Astrocyte of the cerebellum (primary cell): ENCODE measurements around the gene ADGRD2.

Experiments used
- DNase-seq: peaks from one replicate; pipeline ENCODE4 v3.0.0-alpha.2; 2011; ENCODE audit warnings: low read depth
- H3K4me3 ChIP-seq: 2 replicates; pipeline ENCODE4 v1.5.1; 2011; ENCODE audit warnings: mild to moderate bottlenecking, low read depth, low read length, moderate library complexity
- CTCF ChIP-seq: IDR thresholded peaks from 2 replicates; pipeline ENCODE4 v1.5.1; 2012; ENCODE audit warnings: low read length, low read depth, moderate library complexity, mild to moderate bottlenecking; ENCODE audit errors: missing control alignments
- in situ Hi-C: cut with HindIII; loops from 2 replicates; pipeline ENCODE4 v1.10.0; 2017; ENCODE audit warnings: low sequenced_read_pairs

ADGRD2 gene

GRCh38 chr9:124414612-124415011 lies 35.6 kb upstream of the ADGRD2 start:
- H3K4me3 ChIP-seq, result peak overlapping the region; percentile 98
- in situ Hi-C loops, result loop anchor here (5.0 kb wide), 1 partner anchor 123 kb away; no protein-coding TSS in a partner anchor
- DNase-seq, result no peak
- TF ChIP-seq CTCF, result no peak

GRCh38 chr9:124415102-124415851 lies 35.0 kb upstream of the ADGRD2 start, which contains the start of gene PSMB7:
Gene PSMB7 (minus strand): TSS chr9:124415442. CDS start chr9:124415425, 17 bp downstream.
- TF ChIP-seq CTCF, result peak; percentile 78
- DNase-seq, result peak; percentile 93
- in situ Hi-C loops, result loop anchor here (5.0 kb wide), 1 partner anchor 122 kb away; no protein-coding TSS in a partner anchor
- H3K4me3 ChIP-seq, result peak within 1 kb of the TSS; percentile 98

- no peak for TF ChIP-seq CTCF
- no peak for DNase-seq
- in situ Hi-C loops, result loop anchor here (5.0 kb wide), 1 partner anchor 121 kb away; no protein-coding TSS in a partner anchor
- H3K4me3 ChIP-seq, result peak overlapping the region; percentile 98
These were observed 34.3 kb upstream of the ADGRD2 start for GRCh38 chr9:124415852-124416484.

GRCh38 chr9:124419832-124420489 lies 30.3 kb upstream of the ADGRD2 start:
- in situ Hi-C loops, result loop anchor here (5.0 kb wide), 1 partner anchor 117 kb away; no protein-coding TSS in a partner anchor
- no peak for DNase-seq
- no peak for TF ChIP-seq CTCF
- no peak overlapping the region for H3K4me3 ChIP-seq

- no peak for DNase-seq
- H3K4me3 ChIP-seq, result no peak overlapping the region
- in situ Hi-C loops, result no loop called here
- no peak for TF ChIP-seq CTCF
These were observed 29.2 kb upstream of the ADGRD2 start for GRCh38 chr9:124420991-124421543.

- no peak for TF ChIP-seq CTCF
- no peak for DNase-seq
- in situ Hi-C loops, result no loop called here
- H3K4me3 ChIP-seq, result no peak overlapping the region
These were observed 27.1 kb upstream of the ADGRD2 start for GRCh38 chr9:124423155-124423554.
